ACHN (cell line): ENCODE data around the gene IMPDH1.

Experiments used
- DNase-seq: peaks from one replicate; pipeline ENCODE4 v3.0.0-alpha.2; 2015
- in situ Hi-C: cut with HindIII; loops from 2 replicates; pipeline ENCODE4 v1.10.0; 2017; ENCODE audit warnings: low sequenced_read_pairs, low pct_ligation_motif_present, low pct_unique_long_range_greater_than_20kb

Gene IMPDH1

DNA sequence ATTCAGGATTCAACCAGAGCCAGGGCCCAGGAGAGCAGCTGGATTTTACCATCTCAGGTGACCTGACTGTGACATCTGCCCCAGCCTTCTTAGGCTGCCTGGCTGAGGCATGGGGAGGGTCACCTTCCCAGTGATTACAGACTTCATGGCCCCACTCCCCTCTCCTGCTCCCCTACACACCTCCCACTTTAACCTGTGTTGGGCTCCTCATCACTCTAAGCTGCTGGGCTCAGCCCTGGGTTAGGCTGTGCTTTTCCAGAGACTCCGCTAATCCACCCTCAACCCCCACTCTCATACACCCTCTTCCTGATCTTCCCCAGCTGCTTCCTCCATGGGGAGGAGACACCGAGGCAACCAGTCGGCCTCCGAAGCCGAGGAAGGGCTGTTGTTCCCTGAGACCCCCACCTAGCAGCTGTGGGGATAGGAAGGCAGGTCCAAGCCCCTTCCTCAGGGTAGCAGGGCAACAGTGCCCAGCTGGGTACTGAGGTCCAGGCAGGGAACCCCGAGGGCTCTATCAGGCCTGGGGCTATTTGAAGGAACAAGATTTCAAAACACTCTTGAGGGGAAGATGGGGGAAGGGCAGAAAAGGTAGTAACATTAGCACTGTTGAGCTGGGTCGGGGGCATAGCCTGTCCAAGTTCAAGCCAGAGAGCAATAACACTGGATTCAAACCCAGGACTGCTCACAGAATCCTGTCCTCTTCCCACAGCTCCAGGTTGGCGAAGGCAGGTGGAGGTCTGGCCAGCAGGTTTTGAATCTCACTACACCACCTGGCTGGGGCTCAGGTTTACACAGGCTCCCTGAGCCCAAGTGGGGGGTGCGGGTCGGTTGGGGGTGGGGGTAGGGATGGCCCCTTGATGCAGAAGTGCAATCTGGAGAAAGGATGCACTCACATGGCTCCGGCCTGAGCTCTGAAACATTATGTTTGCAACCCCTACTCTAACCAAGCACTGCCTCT is 1.8 kb downstream of the IMPDH1 start:
- DNase-seq: no peak
- in situ Hi-C loops: no loop called here

DNA sequence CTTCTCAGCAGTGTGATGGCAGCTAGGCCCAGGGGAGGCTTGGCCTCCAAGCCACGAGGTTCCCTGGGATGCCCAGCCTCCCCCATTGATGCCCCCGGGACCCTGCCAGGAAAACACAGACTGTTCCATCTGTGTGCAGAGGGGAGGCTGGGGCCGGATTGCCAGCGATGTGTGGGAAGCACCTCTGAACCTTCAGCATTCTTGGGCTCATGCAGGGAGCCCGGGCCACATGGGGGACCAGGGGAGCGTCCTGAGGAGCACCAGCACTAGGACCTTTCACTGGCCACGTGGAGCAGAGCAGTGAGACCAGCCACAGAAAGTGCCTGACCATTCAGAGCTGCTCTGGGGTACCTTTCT is 2.6 kb downstream of the IMPDH1 start:
- in situ Hi-C loops: no loop called here
- DNase-seq: no peak

- in situ Hi-C loops: no loop called here
These were observed 3.2 kb downstream of the IMPDH1 start for GRCh38 chr7:128406314-128407232.

GRCh38 chr7:128405471-128406313 is 4.1 kb downstream of the IMPDH1 start:
- peak; percentile 54 for DNase-seq
- in situ Hi-C loops: no loop called here

More at GRCh38 chr7:128406314-128407232, 3.2 kb downstream of the IMPDH1 start:
- no peak for DNase-seq

DNA sequence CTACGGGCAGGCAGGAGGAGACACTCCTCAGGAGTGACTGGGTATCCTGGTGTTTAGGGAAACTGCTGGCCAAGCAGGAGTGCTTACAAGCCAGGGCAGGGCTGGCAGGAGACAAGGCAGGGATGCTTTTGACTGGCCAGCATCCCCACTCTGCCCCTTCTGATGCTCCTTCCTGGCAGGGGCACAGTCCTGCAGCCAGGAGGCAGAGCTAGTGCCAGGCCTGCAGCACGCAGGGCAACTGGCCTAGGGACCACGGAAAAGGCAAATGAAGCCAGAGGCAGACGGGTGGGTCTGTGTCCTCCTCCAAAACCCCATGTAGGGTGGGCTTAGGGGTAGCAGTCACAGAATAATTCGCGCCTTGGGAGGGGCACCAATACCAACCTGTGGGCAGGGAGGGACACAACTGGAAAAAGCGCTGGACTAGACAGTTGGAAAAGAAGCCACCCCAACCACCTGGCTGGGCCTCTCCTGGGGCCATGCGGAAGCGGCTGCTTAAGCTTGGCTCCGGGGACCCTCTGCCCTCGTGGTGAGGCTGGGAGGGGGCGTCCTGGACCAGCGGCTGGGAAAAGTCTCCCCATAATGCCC is 4.8 kb downstream of the IMPDH1 start:
- in situ Hi-C loops: no loop called here
- DNase-seq: peak; percentile 30

GRCh38 chr7:128404143-128404681 is 5.6 kb downstream of the IMPDH1 start:
- no peak for DNase-seq
- in situ Hi-C loops: no loop called here

DNA sequence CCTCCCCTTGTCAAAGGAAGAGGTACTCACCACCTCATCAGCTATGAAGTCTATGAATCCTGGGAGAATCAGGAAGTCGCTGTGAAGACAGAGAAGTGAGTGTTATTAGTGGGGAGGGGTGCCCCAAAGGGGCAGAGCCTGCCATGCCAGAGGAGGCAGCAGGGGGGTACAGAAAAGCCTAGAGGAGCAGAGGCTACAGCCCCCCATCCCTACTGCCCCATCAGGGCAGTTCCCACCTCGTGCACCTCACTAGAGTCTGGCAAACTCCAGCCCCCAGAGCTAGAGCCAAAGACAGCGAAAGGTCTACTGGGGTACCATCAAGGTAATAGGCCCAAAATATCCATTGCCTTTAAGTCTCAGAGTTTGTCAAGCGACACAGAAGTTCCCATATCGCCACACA is 6.1 kb downstream of the IMPDH1 start:
- DNase-seq: no peak
- in situ Hi-C loops: no loop called here

- no peak for DNase-seq
- in situ Hi-C loops: no loop called here
These were observed 7.4 kb downstream of the IMPDH1 start for GRCh38 chr7:128402356-128402755.

GRCh38 chr7:128400566-128400965 is 9.2 kb downstream of the IMPDH1 start:
- DNase-seq: no peak
- in situ Hi-C loops: no loop called here

DNA sequence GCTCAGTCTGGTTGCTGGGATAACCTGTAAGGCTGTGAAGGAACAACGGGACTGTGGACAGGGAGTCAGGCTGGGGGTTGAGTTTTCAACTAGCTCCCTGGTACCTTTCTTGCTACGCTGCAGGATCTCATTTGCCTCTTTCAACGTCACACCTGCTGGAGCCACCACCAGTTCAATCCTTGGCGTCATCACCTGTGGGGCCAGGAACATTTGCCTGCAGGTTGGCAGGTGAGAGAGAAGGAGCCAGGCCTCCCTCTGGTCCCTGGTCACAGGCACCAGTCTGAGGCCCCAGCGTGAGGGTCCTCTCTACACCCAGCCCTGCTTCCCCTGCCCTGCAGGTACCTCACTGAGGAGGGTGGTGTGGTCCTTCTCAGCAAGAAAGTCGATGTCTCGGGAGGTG is 9.8 kb downstream of the IMPDH1 start:
- DNase-seq: no peak
- in situ Hi-C loops: no loop called here

DNA sequence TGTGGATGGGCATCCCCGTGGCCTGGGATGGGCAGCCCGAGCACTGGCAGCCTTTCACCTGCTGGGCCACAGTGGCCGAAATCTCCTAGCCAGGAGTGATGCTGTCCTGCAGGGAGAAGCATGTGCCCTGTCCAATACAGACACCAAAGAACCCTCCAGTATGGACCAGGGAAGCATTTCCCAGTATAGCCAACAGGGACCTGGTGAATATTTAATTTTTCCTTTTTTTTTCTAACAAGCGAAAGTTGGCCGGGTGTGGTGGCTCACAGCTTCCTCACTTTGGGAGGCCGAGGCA is 11.0 kb downstream of the IMPDH1 start:
- in situ Hi-C loops: no loop called here
- no peak for DNase-seq

DNA sequence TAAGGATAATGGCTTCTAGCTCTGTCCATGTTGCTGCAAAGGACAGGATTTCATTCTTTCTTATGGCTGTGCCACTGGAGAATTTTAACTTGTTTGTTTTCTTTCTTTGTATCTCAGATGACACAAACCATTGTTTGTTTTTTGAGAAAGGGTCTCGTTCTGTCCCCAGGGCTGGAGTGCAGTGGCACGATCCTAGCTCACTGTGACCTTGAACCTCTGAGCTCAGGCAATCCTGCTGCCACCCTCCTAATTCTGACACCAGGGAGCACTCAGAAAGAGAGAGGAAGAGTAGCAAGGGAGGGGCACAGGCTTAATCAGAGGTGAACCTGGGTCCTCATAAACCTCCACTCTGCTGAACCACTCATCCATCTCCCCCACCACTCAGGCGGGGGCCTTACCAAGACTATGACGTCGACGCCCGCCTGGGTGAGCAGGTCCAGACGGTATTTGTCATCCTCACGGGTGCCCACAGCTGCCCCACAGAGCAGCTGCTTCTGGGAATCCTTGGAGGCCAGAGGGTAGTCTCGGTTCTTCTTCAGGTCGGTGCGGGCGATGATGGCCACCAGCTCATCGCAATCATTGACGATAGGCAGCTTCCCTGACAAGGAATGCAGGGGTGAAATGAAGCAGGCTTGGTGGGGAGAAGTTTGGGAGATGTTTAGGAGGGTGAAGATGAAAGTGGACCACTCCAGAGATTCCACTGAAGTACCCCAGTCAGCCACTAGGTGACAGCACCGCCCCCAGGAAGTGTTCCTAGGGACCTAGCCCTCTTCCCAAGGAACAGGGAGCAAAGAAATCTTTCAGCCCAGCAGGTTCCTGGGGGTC is 11.6 kb downstream of the IMPDH1 start:
- DNase-seq: peak; percentile 67
- in situ Hi-C loops: no loop called here

- in situ Hi-C loops: no loop called here
- no peak for DNase-seq
These were observed 13.4 kb downstream of the IMPDH1 start for GRCh38 chr7:128396357-128396756.

DNA sequence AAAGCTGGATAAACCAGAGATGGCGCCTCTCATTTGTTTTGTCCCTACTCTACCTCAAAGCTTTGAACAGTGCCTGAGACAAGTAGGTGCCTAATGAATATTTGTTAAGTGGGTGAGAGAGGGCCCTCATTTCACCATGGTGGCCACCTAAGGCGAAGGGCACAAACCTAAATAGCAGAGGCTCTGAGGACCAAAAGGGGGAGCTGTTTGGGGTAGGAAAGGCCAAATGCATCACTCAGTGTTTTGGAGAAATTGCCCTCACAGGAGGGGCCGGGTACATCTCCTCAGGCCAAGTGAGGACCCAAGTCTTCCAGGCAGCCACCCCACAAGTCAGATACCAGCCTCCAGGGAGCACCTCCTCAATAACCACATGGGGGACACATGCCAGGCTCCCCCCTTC is 14.0 kb downstream of the IMPDH1 start:
- in situ Hi-C loops: no loop called here
- no peak for DNase-seq

DNA sequence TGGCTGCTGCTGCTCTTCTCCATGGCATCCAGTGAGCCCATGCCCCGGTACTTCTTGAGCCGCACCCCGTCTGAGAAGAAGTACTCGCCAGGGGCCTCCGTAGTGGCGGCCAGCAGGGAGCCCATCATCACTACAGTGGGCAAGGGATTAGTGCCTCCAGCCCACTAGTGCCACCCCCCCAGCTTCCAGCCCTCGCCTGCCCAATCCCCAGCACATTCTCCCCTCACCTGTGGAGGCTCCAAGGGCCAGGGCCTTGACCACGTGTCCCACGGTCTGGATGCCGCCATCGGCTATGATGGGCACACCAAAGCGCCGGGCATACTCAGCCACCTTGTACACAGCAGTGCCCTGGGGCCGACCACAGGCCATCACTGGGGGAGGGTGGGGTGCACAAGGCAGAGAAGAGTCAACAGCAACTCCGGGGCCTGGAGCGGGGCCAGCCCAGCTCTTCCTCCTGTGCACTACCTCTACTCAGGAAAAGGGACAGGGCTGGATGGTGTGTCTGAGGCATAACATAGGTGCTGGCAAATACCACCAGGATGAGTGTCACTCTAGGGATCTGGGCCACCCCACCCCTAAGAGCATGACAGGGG is 14.8 kb downstream of the IMPDH1 start:
- no peak for DNase-seq
- in situ Hi-C loops: no loop called here

- in situ Hi-C loops: no loop called here
- no peak for DNase-seq
These were observed 16.1 kb downstream of the IMPDH1 start for GRCh38 chr7:128393526-128394330.
